IMR-90 (cell line): ENCODE measurements around the gene TRIM44. TPM values are rescaled to one million over a fixed set of nuclear protein-coding genes. Genes with fewer than 3 reads are reported as not detected.

Source experiments
- ATAC-seq: fragments of 200-7000 bp; cut with Tn5 transposase; 2 replicates; pipeline ENCODE4 v1.9.1; 2020; ENCODE audit warnings: low read depth, mild to moderate bottlenecking, moderate library complexity
- BruUV-seq: library from RNA; stranded (reverse); fragments of 400-500 nt; replicated peaks from 2 replicates; lab custom pipeline; 2021; lab: Mats Ljungman, UMichigan
- CTCF ChIA-PET: fragments of 300-600 bp; formaldehyde crosslinking; extraction: SDS; loops from one replicate; lab custom pipeline; 2021; ENCODE audit warnings: antibody characterized with exemption; lab: Yijun Ruan, JAX
- POLR2A ChIA-PET: fragments of 300-600 bp; sonication (Branson Sonifier 250); formaldehyde crosslinking; loops from one replicate; lab custom pipeline; 2022; ENCODE audit warnings: antibody characterized with exemption; ENCODE audit not compliant: unreplicated experiment; lab: Charles Lee
- DNase-seq: peaks from one replicate; pipeline ENCODE4 v3.0.0; 2013
- H2AFZ ChIP-seq: replicated peaks from 2 replicates; pipeline ENCODE3; 2013; ENCODE audit warnings: low read length, mild to moderate bottlenecking; ENCODE audit not compliant: poor library complexity
- H2AK5ac ChIP-seq: 2 replicates; pipeline ENCODE4 v1.6.1; 2013; ENCODE audit warnings: low read depth, low read length, inconsistent platforms
- H2AK9ac ChIP-seq: replicated peaks from 2 replicates; pipeline ENCODE3; 2013; ENCODE audit warnings: mild to moderate bottlenecking, low read depth, low read length, moderate library complexity; ENCODE audit not compliant: poor library complexity
- H2BK120ac ChIP-seq: 2 replicates; pipeline ENCODE4 v1.6.1; 2013; ENCODE audit warnings: low read depth, low read length, inconsistent platforms
- H2BK15ac ChIP-seq: 3 replicates; pipeline ENCODE4 v1.6.1; 2013; ENCODE audit warnings: low read depth, low read length, inconsistent platforms
- H2BK20ac ChIP-seq: 2 replicates; pipeline ENCODE4 v1.6.1; 2013; ENCODE audit warnings: low read depth, mild to moderate bottlenecking, inconsistent platforms, low read length, moderate library complexity
- H2BK5ac ChIP-seq: 2 replicates; pipeline ENCODE4 v1.6.1; 2013; ENCODE audit warnings: mild to moderate bottlenecking, low read depth, low read length, inconsistent platforms; ENCODE audit not compliant: poor library complexity, severe bottlenecking
- H3K14ac ChIP-seq: replicated peaks from 2 replicates; pipeline ENCODE4 v1.6.1; 2013; ENCODE audit warnings: low read depth, low read length, inconsistent platforms
- H3K18ac ChIP-seq: 2 replicates; pipeline ENCODE4 v1.6.1; 2013; ENCODE audit warnings: low read depth, low read length, control low read depth
- H3K23ac ChIP-seq: 2 replicates; pipeline ENCODE4 v1.6.1; 2013; ENCODE audit warnings: low read depth, low read length, inconsistent platforms
- H3K27ac ChIP-seq: 2 replicates; pipeline ENCODE4 v1.5.1; 2013; ENCODE audit warnings: mild to moderate bottlenecking, control low read depth, low read length; ENCODE audit not compliant: insufficient read depth
- H3K27me3 ChIP-seq: 2 replicates; pipeline ENCODE4 v1.6.1; 2013; ENCODE audit warnings: low read length; ENCODE audit not compliant: control insufficient read depth, insufficient read depth
- H3K36me3 ChIP-seq: 2 replicates; pipeline ENCODE4 v1.6.1; 2013; ENCODE audit warnings: low read length, mixed read lengths; ENCODE audit not compliant: control insufficient read depth, insufficient read depth
- H3K4ac ChIP-seq: 2 replicates; pipeline ENCODE4 v1.6.1; 2013; ENCODE audit warnings: low read depth, low read length, inconsistent platforms
- H3K4me1 ChIP-seq: 2 replicates; pipeline ENCODE4 v1.6.1; 2013; ENCODE audit warnings: low read length, mixed read lengths; ENCODE audit not compliant: control insufficient read depth, insufficient read depth
- H3K4me2 ChIP-seq: 2 replicates; pipeline ENCODE4 v1.6.1; 2013; ENCODE audit warnings: low read depth, mild to moderate bottlenecking, control low read depth, low read length, moderate library complexity
- H3K4me3 ChIP-seq: 2 replicates; pipeline ENCODE4 v1.5.1; 2013; ENCODE audit warnings: low read depth, mild to moderate bottlenecking, control low read depth, low read length, moderate library complexity; ENCODE audit not compliant: insufficient read depth
- H3K56ac ChIP-seq: 2 replicates; pipeline ENCODE4 v1.6.1; 2013; ENCODE audit warnings: low read length, inconsistent platforms; ENCODE audit not compliant: insufficient read depth; ENCODE audit errors: extremely low read depth
- H3K79me1 ChIP-seq, 2 experiments: 2 replicates each; pipeline ENCODE4 v1.6.1; 2013; ENCODE audit warnings: low read length in 2 of 2, inconsistent platforms in 1 of 2, low read depth in 1 of 2
- H3K9ac ChIP-seq: 2 replicates; pipeline ENCODE4 v1.6.1; 2013; ENCODE audit warnings: low read depth, low read length, control low read depth
- H3K9me1 ChIP-seq: 2 replicates; pipeline ENCODE4 v1.6.1; 2013; ENCODE audit warnings: low read length, inconsistent platforms; ENCODE audit not compliant: insufficient read depth
- H3K9me3 ChIP-seq: 2 replicates; pipeline ENCODE4 v1.6.1; 2013; ENCODE audit warnings: low read length; ENCODE audit not compliant: control insufficient read depth, insufficient read depth
- H4K20me1 ChIP-seq: 2 replicates; pipeline ENCODE4 v1.6.1; 2013; ENCODE audit warnings: low read length, inconsistent platforms; ENCODE audit not compliant: insufficient read depth
- H4K5ac ChIP-seq: 2 replicates; pipeline ENCODE4 v1.6.1; 2013; ENCODE audit warnings: mild to moderate bottlenecking, low read depth, low read length, control low read depth
- H4K8ac ChIP-seq, 2 experiments: 2 replicates each; pipeline ENCODE4 v1.6.1; 2013; ENCODE audit warnings: low read depth in 2 of 2, low read length in 2 of 2, control low read depth in 1 of 2, inconsistent platforms in 1 of 2
- H4K91ac ChIP-seq: 2 replicates; pipeline ENCODE4 v1.6.1; 2013; ENCODE audit warnings: low read depth, low read length, inconsistent platforms; ENCODE audit not compliant: insufficient read depth
- CHD1 ChIP-seq: IDR thresholded peaks from 2 replicates; pipeline ENCODE4 v1.6.1; 2012; ENCODE audit warnings: low read depth, low read length, improper control_type of control experiment
- ELK1 ChIP-seq: fragments of 150-350 bp; IDR thresholded peaks from 2 replicates; pipeline ENCODE4 v1.6.1; 2016; ENCODE audit warnings: low read depth, mild to moderate bottlenecking, low read length, moderate library complexity, borderline replicate concordance
- FOS ChIP-seq: fragments of 150-350 bp; IDR thresholded peaks from 2 replicates; pipeline ENCODE4 v1.6.1; 2016; ENCODE audit warnings: low read depth, low read length
- MAZ ChIP-seq: IDR thresholded peaks from 2 replicates; pipeline ENCODE4 v1.6.1; 2012; ENCODE audit warnings: low read depth, mild to moderate bottlenecking, low read length, improper control_type of control experiment, moderate library complexity, borderline replicate concordance
- NFE2L2 ChIP-seq: fragments of 150-350 bp; IDR thresholded peaks from 2 replicates; pipeline ENCODE4 v1.6.1; 2016; ENCODE audit warnings: low read depth, mild to moderate bottlenecking, low read length
- WGBS, 2 experiments: methylation state at CpG; one replicate each; pipeline versions ENCODE4 v1.1.5 to v1.1.7; 2013; ENCODE audit warnings: missing lambda C conversion rate in 2 of 2; ENCODE audit not compliant: insufficient read length in 1 of 2; ENCODE audit errors: extremely low coverage in 2 of 2; 5-methylcytosine and 5-hydroxymethylcytosine counted together
- dilution Hi-C: fragments of 300-500 bp; cut with HindIII; formaldehyde crosslinking; loops from one replicate; pipeline ENCODE4 v1.14.3; 2018; ENCODE audit warnings: low sequenced_read_pairs; ENCODE audit not compliant: unreplicated experiment
- in situ Hi-C: fragments of 300-500 bp; cut with MboI; formaldehyde crosslinking; loops from 3 replicates; pipeline ENCODE4 v1.14.3; 2019; ENCODE audit warnings: low sequenced_read_pairs, inconsistent platforms, mixed read lengths
- intact Hi-C: fragments of 100-400 bp; cut with micrococcal nuclease; formaldehyde crosslinking; loops from 2 replicates; pipeline ENCODE4 v1.10.0; 2022
- polyA plus RNA-seq, 3 experiments: library from polyadenylated mRNA; depleted of rRNA; stranded (reverse); fragments of >200 nt; gene quantifications; 2 replicates each; pipeline ENCODE4 v1.2.3, GENCODE V29; 2012; ENCODE audit warnings: low replicate concordance in 1 of 3
- total RNA-seq: library from RNA; depleted of rRNA; stranded (reverse); fragments of >200 nt; gene quantifications from 2 replicates; pipeline ENCODE4 v1.2.3, GENCODE V29; 2012

The TRIM44 gene
- total and polyA plus RNA-seq, 2 of the 4 experiments (the other 2 are of a cell fraction) = 50.7 to 104 TPM

GRCh38 chr11:35799655-35800054 is 137.1 kb downstream of the TRIM44 start:
- ChIA-PET POLR2A (no interaction called here), CTCF (interaction anchor here (1.2 kb wide), 1 partner anchor 19 kb away, joined by 3 read pairs; no protein-coding TSS in a partner anchor)
- H2BK120ac ChIP-seq = no peak overlapping the region
- no peak overlapping the region for H2AFZ ChIP-seq
- H2BK5ac ChIP-seq = no peak overlapping the region
- no peak overlapping the region for H2AK5ac ChIP-seq
- H3K9me3 ChIP-seq = no peaks in the 10 kb centered on the region
- intact Hi-C loops = no loop called here
- H3K9ac ChIP-seq = no peak overlapping the region
- no peak overlapping the region for H2BK20ac ChIP-seq
- H3K18ac ChIP-seq = no peak overlapping the region
- H4K8ac ChIP-seq = no peak overlapping the region
- dilution Hi-C loops = no loop called here
- no peak overlapping the region for H2AK9ac ChIP-seq
- no peak overlapping the region for H3K4ac ChIP-seq
- H3K14ac ChIP-seq = no peak overlapping the region
- H3K56ac ChIP-seq = no peak overlapping the region
- TF ChIP-seq ELK1 (no peak), FOS (no peak), NFE2L2 (no peak), MAZ (no peak), CHD1 (no peak)
- H3K27ac ChIP-seq = no peak overlapping the region
- DNase-seq (no peak), ATAC-seq (no peak)
- BruUV-seq = no TSS peak
- H4K20me1 ChIP-seq = peaks cover 10% of the 10 kb centered on the region; the same call in 1 of the 2 replicates
- in situ Hi-C loops = loop anchor here (25.0 kb wide), 1 partner anchor 688 kb away; no protein-coding TSS in a partner anchor
- peaks cover 17% of the 10 kb centered on the region for H3K9me1 ChIP-seq
- no peak overlapping the region for H3K4me2 ChIP-seq
- no peak overlapping the region for H4K5ac ChIP-seq
- H3K79me1 ChIP-seq = peaks cover 61 to 67% of the 10 kb centered on the region in 2 experiments
- no peak overlapping the region for H4K91ac ChIP-seq
- no peaks in the 10 kb centered on the region for H3K27me3 ChIP-seq
- no peak overlapping the region for H3K23ac ChIP-seq
- no CpG with 5 or more reads among the region's 3 CpGs for WGBS, 2 experiments
- H3K4me3 ChIP-seq = no peak overlapping the region
- H2BK15ac ChIP-seq = no peak overlapping the region
- peaks cover 8% of the 10 kb centered on the region for H3K4me1 ChIP-seq
- H3K36me3 ChIP-seq = no peaks in the 10 kb centered on the region
